H1 (cell line): Measurements from ENCODE around the gene WSCD2. TPM values are rescaled to one million over a fixed set of nuclear protein-coding genes. Genes with fewer than 3 reads are reported as not detected.

Source experiments
- RNF2 ChIP-seq: fragments of 200-900, 300-1000 bp; sonication (generic); IDR thresholded peaks from 2 replicates; pipeline ENCODE4 v1.7.1; 2016; ENCODE audit warnings: borderline replicate concordance, low read depth, mild to moderate bottlenecking, antibody characterized with exemption, low read length; ENCODE audit not compliant: poor library complexity, severe bottlenecking; ENCODE audit errors: missing control alignments
- SP2 ChIP-seq: IDR thresholded peaks from 2 replicates; pipeline ENCODE4 v1.6.1; 2012; ENCODE audit warnings: mild to moderate bottlenecking, low read length, inconsistent platforms
- polyA plus RNA-seq, 7 experiments: library from polyadenylated mRNA; depleted of rRNA in 3 of 7; stranded (reverse) in 5 of 7; unstranded in 2 of 7; fragments of >200 nt in 5 of 7; fragments of 200-250 nt in 2 of 7; gene quantifications; 1 replicate in 5 of 7; 2 replicates in 1 of 7; 4 replicates in 1 of 7; pipeline versions ENCODE4 v1.2.1 to v1.2.3, GENCODE V29; 2011 to 2013; ENCODE audit warnings: missing spikeins in 2 of 7, mixed read lengths in 2 of 7
- total RNA-seq: library from RNA; stranded (reverse); fragmentation: NEBNext Ultra II Directional; extraction: Animal tissue kit (Norgen Biotek cat#: 25700); gene quantifications from 2 replicates; pipeline ENCODE4 v1.2.1, GENCODE V29; 2021

Gene WSCD2
- total and polyA plus RNA-seq, 2 of the 8 experiments (the other 6 are each of a cell fraction or from before 2014, with no cell fraction given): 1.3 to 2.2 TPM

DNA sequence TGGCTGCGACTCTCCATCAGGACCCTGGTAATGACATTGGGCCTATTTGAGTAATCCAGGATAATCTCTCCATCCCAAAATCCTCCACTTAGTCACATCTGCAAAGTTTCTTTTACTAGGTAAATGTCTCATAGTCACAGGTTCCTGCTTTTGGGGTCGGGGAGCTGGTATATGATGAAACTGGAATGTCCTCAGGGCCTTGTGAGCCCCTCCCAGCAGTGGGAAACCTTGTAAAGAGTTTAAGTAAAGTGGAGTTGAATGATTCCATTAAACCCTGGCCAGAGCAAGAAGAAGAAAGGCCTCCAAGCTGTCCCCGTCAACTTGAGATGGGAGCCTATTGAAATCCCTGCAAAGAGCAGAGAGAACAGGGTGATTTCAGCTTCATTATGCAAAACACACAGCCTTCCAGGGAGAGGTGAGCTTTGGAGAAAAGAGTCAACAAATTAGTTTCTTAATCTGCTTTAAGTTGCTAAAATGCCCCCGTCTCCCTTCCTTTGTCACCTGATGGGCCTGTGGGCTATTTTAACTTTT, 12.6 kb downstream of the WSCD2 start (continued):
- TF ChIP-seq RNF2 (no peak), SP2 (no peak)
